Suprapubic skin (tissue), 4 donors: ENCODE results near the gene R3HDM4. TPM values are rescaled to one million over a fixed set of nuclear protein-coding genes. Genes with fewer than 3 reads are reported as not detected.

Experiments used
- DNase-seq, 2 donors: peaks; one replicate each; pipeline ENCODE4 v3.0.0-alpha.2; 2019; ENCODE audit warnings: low spot score in 2 of 2
- H3K27ac ChIP-seq: fragments of 200-600 bp; sonication (generic); one replicate; pipeline ENCODE4 v1.5.1; 2019
- H3K27me3 ChIP-seq: fragments of 200-600 bp; sonication (generic); one replicate; pipeline ENCODE4 v1.5.1; 2019
- H3K36me3 ChIP-seq: fragments of 200-600 bp; sonication (generic); one replicate; pipeline ENCODE4 v1.5.1; 2019
- H3K4me1 ChIP-seq: fragments of 200-600 bp; sonication (generic); one replicate; pipeline ENCODE4 v1.5.1; 2019
- H3K4me3 ChIP-seq: fragments of 200-600 bp; sonication (generic); one replicate; pipeline ENCODE4 v1.5.1; 2019; ENCODE audit warnings: mild to moderate bottlenecking
- H3K9me3 ChIP-seq: fragments of 200-600 bp; sonication (generic); one replicate; pipeline ENCODE4 v1.5.1; 2019
- CTCF ChIP-seq, 2 donors: fragments of 200-600 bp in 1 of 2; fragments of 450-650 bp in 1 of 2; sonication (generic) in 1 of 2; IDR thresholded peaks; one replicate each; pipeline ENCODE4 v1.5.1; 2016 to 2019; ENCODE audit warnings: antibody characterized with exemption in 2 of 2, mild to moderate bottlenecking in 1 of 2, moderate library complexity in 1 of 2
- EP300 ChIP-seq: sonication (generic); formaldehyde crosslinking; IDR thresholded peaks from one replicate; pipeline ENCODE4 v1.6.1; 2017; ENCODE audit warnings: antibody characterized with exemption
- POLR2A ChIP-seq, 2 donors: fragments of 450-650 bp; IDR thresholded peaks; one replicate each; pipeline ENCODE4 v1.6.1; 2017; ENCODE audit warnings: antibody characterized with exemption in 2 of 2, mild to moderate bottlenecking in 2 of 2, moderate library complexity in 2 of 2
- POLR2AphosphoS5 ChIP-seq, 3 donors: sonication (generic); formaldehyde crosslinking; IDR thresholded peaks; one replicate each; pipeline ENCODE4 v1.6.1; 2017; ENCODE audit warnings: antibody characterized with exemption in 3 of 3
- WGBS: methylation state at CpG from one replicate; pipeline ENCODE4 v1.1.5; 2018; 5-methylcytosine and 5-hydroxymethylcytosine counted together
- total RNA-seq, 4 donors: library from RNA; depleted of rRNA; stranded (reverse); fragments of >200 nt; gene quantifications; one replicate each; pipeline ENCODE4 v1.1.0, GENCODE V29; 2016

The R3HDM4 gene
- total RNA-seq, 4 donors from 2014 or later = 41.3 to 58.3 (median 51.2) TPM

DNA sequence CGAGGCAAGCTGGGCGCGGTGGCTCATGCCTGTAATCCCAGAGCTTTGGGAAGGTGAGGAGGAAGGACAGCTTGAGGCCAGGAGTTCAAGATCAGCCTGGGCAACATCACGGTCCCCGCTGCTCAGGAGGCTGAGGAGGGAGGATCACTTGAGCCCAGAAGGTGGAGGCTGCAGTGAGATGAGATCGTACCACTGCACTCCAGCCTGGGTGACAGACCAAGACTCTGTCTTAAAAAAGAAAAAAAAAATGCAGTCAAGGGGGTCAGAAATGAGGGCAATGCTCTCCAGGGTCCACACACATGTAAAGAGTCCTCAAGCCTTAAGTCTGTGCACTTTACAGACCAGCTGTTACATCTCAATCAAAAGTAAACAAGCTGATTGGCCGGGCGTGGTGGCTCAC lies 8.5 kb downstream of the R3HDM4 start:
- Histone ChIP-seq H3K27ac (no peak overlapping the region), H3K4me3 (no peak overlapping the region), H3K9me3 (no peaks in the 10 kb centered on the region), H3K36me3 (peaks cover 3% of the 10 kb centered on the region), H3K27me3 (no peaks in the 10 kb centered on the region), H3K4me1 (peaks cover 20% of the 10 kb centered on the region)
- DNase-seq = no peak
- TF ChIP-seq EP300 = no peak
- WGBS = 91% methylated on average over 8 of the region's 8 CpGs

DNA sequence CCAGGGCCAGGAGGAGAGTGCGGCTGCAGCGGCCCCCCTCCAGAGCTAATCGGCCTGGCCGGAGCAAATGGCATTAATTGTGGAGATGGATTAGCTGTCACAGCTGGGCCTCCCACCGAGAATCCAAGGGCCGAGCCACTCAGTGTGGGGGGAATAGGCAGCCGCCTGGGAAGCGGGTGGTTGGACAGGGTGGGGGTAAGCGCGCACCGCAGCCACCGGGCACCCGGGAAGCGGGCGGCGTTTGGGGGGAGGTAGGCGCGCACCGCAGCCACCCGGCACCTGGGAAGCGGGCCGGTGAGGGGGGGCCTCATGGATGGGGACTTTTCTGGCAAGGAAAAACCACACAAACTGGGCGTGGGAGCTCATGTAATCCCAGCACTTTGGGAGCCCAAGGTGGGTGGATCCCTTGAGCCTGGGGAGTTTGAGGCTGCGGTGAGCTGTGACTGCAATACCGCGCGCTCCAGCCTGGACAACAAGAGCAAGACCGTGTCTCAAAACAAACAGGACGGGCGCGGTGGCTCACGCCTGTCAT lies 9.7 kb downstream of the R3HDM4 start:
- Histone ChIP-seq H3K27ac (no peak overlapping the region), H3K27me3 (no peaks in the 10 kb centered on the region), H3K4me3 (no peak overlapping the region), H3K9me3 (no peaks in the 10 kb centered on the region), H3K36me3 (peaks cover 12% of the 10 kb centered on the region), H3K4me1 (peaks cover 9% of the 10 kb centered on the region)
- TF ChIP-seq CTCF (IDR thresholded peaks at IDR 0.05) = no peak
- TF ChIP-seq POLR2A (IDR thresholded peaks at IDR 0.05) = no peak
- no peak for TF ChIP-seq EP300
- no peak for TF ChIP-seq POLR2AphosphoS5 (IDR thresholded peaks at IDR 0.05)
- WGBS = 80% methylated on average over 1 of the region's 32 CpGs
- no peak for DNase-seq

DNA sequence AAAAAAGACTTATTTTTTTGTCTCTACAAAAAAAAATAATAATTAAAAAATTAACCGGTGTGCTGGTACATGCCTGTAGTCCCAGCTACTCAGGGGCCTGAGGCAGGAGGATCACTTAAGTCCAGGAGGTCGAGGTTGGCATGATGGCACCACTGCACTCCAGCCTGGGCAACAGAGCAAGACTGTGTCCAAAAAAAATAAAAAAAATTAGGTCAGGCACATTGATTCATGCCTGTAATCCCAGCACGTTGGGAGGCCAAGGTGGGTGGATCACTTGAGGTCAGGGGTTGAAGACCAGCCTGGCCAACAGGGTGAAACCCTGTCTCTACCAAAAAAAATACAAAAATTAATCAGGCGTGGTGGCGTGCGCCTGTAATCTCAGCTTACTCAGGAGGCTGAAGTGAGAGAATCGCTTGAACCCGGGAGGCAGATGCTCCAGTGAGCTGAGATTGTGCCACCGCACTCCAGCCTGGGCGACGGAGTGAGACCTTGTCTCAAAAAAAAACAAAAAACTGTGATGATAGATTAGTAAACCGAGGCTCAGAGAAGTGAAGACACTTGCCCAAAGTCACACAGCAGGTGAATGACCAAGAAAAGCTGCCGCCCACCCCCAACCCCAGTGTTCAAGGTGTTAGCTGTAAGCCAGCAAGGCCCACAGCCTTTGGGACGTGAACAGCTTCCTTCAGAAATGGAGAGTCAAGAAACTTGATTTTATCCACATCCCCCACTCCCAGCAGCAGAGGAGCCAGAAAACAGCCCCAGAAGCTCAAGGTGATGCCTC lies 10.4 kb downstream of the R3HDM4 start:
- Histone ChIP-seq H3K27ac (no peak overlapping the region), H3K4me3 (no peak overlapping the region)
- TF ChIP-seq POLR2A (IDR thresholded peaks at IDR 0.05) (no peak), EP300 (no peak), POLR2AphosphoS5 (IDR thresholded peaks at IDR 0.05) (no peak), CTCF (IDR thresholded peaks at IDR 0.05) (no peak)

GRCh38 chr19:902093-902370 lies 11.0 kb downstream of the R3HDM4 start:
- Histone ChIP-seq H3K4me3 (no peak overlapping the region), H3K27ac (no peak overlapping the region), H3K36me3 (peaks cover 21% of the 10 kb centered on the region), H3K9me3 (no peaks in the 10 kb centered on the region), H3K4me1 (peaks cover 4% of the 10 kb centered on the region), H3K27me3 (no peaks in the 10 kb centered on the region)
- WGBS = 95% methylated on average over 4 of the region's 7 CpGs
- TF ChIP-seq POLR2AphosphoS5 (IDR thresholded peaks at IDR 0.05) = no peak
- DNase-seq = no peak

More for the DNA sequence above, 10.4 kb downstream of the R3HDM4 start:
- WGBS = 86% methylated on average over 14 of the region's 14 CpGs
- Histone ChIP-seq H3K27me3 (no peaks in the 10 kb centered on the region), H3K4me1 (peaks cover 8% of the 10 kb centered on the region), H3K9me3 (no peaks in the 10 kb centered on the region), H3K36me3 (peaks cover 15% of the 10 kb centered on the region)
- no peak for DNase-seq

- Histone ChIP-seq H3K4me1 (peaks cover 4% of the 10 kb centered on the region), H3K27me3 (no peaks in the 10 kb centered on the region), H3K9me3 (no peaks in the 10 kb centered on the region), H3K4me3 (no peak overlapping the region), H3K27ac (no peak overlapping the region), H3K36me3 (peaks cover 21% of the 10 kb centered on the region)
- 94% methylated on average over 27 of the region's 27 CpGs for WGBS
- no peak for DNase-seq
- TF ChIP-seq EP300 = no peak
- no peak for TF ChIP-seq POLR2A (IDR thresholded peaks at IDR 0.05)
- TF ChIP-seq CTCF (IDR thresholded peaks at IDR 0.05) = no peak
- no peak for TF ChIP-seq POLR2AphosphoS5 (IDR thresholded peaks at IDR 0.05)
These were observed 11.6 kb downstream of the R3HDM4 start for GRCh38 chr19:901216-902092.
